GM19023 (cell line): ENCODE results near the gene PLK4.

ENCODE experiments used
- ATAC-seq: cut with Tn5 transposase; IDR thresholded peaks from one replicate; pipeline ENCODE4 v1.9.1; 2021; ENCODE audit warnings: mild to moderate bottlenecking, moderate library complexity; ENCODE audit not compliant: unreplicated experiment

The PLK4 gene

GRCh38 chr4:127880763-127881562 lies at the start of gene PLK4:
TSS of gene PLK4 (plus strand) at chr4:127880893. CDS start at chr4:127881135, 242 bp downstream.
- peak; percentile 94 for ATAC-seq

GRCh38 chr4:127832585-127832984 lies 48.1 kb upstream of the PLK4 start:
- peak; percentile 70 for ATAC-seq

DNA sequence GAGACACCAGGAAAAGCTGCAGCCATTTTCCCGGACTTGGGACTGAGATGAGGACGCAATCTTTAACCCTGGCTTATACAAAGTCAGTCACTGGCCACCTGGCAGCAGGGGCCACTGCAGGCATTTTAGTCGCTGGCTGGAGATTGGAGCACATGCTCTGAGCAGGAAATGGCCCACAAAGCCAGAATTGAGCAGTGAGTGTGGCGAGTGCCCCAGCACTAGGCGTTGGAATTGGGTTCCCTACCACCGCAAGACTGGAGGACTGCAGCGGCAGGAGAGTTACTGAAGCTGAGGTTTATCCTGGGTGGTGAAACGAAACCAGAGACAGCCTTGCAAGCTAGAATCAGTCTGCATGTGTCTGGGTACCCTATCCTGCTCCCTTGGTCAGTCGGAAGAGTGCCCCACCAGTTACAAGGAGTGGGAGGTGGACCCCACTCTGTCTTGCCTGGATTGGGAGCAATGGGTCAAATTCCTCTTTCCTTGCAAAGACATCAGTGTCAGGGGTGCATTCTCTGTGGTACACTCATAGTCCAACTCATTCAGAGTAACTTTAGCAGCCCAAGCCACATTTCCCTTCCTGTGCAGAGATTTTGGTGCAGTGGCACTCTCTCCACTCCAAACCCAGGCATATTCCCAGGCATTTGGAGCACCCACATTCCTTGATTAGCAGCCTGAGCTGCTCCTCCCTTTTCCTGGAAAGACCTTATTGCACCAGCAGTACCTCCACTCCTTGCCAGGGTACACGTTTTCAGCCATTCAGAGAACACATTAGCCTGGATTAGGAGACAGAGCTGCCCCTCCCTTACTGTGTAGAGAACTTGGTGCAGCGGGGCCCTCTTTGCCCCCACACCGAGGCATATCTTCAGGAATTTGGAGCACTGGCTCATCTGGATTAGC lies 36.7 kb upstream of the PLK4 start:
- no peak for ATAC-seq

DNA sequence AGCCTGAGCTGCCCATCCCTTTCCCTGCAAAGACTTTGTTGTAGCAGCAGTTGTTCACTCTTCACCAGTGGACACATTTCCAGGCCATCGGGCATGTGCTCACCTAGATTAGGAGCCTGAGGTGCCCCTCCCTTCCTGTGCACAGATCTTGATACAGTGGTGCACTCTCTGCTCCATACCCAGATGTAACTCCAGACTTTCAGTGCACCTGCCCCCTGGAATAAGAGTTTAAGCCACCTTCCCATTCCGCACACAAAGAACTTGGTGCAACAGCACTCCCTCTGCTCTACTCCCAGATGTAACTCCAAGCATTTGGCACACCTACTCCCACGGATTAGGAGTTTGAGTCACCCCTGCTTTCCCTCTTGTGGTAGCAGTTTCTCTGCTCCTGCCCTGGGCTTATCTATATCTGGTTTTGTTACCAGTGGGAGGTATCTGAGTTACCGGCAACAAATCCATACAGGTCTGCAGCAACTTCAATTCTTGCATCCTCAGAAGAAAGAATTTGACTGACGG lies 36.0 kb upstream of the PLK4 start:
- ATAC-seq = no peak

- no peak for ATAC-seq
Measured at GRCh38 chr4:127846061-127846460, 34.6 kb upstream of the PLK4 start.

GRCh38 chr4:127846765-127847164 lies 33.9 kb upstream of the PLK4 start:
- ATAC-seq = no peak

GRCh38 chr4:127849505-127850234 lies 31.0 kb upstream of the PLK4 start:
- no peak for ATAC-seq

DNA sequence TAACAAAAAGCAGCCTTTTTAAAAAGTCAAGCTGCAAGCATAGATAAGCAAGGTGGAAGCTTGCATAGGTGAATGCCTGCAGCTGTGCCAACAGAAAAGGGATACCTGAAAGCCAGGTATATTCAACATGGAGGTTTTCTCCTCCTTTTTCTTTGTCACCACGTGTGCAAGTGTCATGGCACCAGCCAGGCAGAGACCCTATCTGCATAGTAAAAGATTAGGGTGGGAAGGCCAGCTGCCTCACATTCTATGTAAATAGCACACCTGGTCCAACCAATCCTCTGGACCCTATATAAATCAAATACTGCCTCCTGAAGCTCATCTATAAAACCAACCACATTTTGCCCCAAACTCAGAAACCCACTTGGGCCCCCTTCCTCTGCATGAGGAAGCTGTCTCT lies 28.0 kb upstream of the PLK4 start:
- no peak for ATAC-seq

GRCh38 chr4:127856196-127856812 lies 24.4 kb upstream of the PLK4 start:
- peak; percentile 21 for ATAC-seq

- peak; percentile 81 for ATAC-seq
Measured at GRCh38 chr4:127856813-127857447, 23.8 kb upstream of the PLK4 start.

DNA sequence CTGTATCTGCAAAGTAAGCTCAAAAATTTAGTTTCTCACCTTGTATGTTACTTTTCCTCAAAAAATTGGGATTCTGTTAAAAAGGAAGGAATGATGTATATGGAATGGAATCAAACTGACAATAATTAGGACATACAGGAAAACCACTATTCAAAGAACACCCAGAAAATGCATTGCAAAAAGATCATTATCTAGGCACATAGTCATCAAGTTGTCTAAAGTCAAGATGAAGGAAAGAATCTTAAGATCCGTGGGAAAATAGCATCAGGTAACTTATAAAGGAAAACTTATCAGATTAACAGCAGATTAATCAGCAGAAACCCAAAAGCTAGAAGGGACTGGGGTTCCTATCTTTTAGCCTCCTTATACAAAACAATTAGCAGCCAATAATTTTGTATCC lies 23.1 kb upstream of the PLK4 start:
- no peak for ATAC-seq

- no peak for ATAC-seq
Measured at GRCh38 chr4:127868196-127868595, 12.5 kb upstream of the PLK4 start.

DNA sequence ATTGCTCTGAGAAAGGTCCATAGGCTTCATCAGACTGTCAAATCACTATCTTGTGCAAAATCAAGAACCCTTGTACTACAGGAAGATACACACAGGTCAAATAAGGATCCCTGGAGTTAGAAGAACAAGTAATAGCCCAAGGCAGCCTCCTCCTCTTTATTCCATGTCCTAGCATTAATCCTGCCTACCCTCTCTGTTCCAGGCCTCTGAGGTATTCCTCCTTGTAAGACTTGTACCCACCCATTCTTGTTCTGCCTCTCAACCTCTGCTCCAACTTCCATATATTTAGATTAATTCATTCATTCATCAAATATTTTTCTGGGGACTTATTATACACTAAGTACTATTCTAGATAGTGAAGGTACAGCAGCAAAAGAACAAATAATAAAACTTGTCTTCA lies 10.4 kb upstream of the PLK4 start:
- ATAC-seq = no peak

DNA sequence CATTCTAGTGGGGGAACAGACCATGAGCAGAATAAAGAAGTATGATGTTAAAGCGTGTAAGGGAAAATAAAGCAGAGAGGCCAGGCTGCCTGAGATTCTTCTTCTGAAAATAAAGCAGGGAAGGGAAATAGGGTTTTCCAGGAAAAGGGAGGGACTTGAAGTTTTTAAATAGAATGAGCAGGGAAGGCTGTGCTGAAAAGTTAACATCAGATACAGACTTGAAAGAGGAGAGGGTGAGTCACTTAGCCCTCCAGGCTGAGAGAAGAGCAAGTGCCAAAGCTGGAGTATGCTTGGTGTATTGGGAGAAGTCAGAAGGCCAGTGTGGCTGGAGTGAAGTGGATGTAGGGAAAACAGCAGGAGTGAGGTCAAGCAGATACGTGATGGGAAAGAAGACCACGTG lies 10.0 kb upstream of the PLK4 start:
- no peak for ATAC-seq

GRCh38 chr4:127875791-127876190 lies 4.9 kb upstream of the PLK4 start:
- no peak for ATAC-seq

DNA sequence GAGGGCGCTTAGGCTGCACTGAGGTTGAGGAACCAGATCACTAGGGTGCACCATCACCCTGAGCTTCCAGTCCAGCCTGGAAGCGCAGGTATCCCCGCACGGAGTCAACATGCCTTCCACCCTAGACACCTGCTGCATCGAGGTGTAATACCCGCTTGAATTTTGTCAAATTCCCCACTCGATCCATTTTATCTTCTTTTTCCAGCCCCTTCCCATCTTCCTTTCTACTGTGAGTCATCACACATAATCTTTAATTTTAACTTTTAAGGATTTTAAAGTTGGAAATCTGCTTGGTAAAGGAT lies 821 bp downstream of the PLK4 start:
- peak; percentile 39 for ATAC-seq

- ATAC-seq = no peak
Measured at GRCh38 chr4:127888559-127888958, 7.9 kb downstream of the PLK4 start.

- ATAC-seq = no peak
Measured at GRCh38 chr4:127889903-127890302, 9.2 kb downstream of the PLK4 start.

DNA sequence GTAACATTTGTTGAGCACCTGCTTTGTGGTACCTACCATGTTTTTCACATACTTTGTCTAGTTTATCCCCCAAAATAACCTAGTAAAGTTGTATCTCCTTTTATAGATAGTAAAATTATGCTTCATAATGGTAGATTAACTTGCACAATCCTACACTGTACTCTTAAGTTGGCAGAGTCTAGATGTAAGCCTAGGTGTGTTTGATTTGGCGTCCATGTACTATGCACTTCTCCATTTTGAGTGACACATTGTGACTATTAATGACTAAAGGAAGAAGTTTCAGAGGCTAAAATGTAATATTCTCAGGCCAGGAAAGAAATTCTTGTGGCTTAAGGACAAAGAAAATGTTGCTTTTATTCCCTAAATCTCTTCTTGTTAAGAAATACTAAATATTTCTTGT lies 15.4 kb downstream of the PLK4 start:
- ATAC-seq = no peak

DNA sequence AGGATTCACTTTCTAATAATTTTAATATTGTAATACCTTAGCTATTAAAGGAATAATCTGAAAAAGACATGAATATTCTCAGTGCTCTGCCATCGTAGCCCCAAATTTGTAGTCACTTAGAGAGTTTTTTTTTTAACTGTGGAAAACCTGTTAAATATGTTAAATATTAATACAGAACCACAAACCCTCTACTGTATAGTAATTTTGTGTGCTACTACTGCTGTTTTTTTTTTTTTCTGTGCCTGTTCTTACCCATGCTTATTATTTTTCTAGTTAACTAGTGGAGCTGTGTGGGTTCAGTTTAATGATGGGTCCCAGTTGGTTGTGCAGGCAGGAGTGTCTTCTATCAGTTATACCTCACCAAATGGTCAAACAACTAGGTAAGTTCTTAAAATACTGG lies 15.8 kb downstream of the PLK4 start:
- ATAC-seq = no peak
